ENCODE results near the gene HOXD4. TPM values are rescaled to one million over a fixed set of nuclear protein-coding genes. Genes with fewer than 3 reads are reported as not detected.

The HOXD4 gene
- polyA plus RNA-seq, 4 donors: 40.2 to 47.1 (median 41.9) TPM

DNA sequence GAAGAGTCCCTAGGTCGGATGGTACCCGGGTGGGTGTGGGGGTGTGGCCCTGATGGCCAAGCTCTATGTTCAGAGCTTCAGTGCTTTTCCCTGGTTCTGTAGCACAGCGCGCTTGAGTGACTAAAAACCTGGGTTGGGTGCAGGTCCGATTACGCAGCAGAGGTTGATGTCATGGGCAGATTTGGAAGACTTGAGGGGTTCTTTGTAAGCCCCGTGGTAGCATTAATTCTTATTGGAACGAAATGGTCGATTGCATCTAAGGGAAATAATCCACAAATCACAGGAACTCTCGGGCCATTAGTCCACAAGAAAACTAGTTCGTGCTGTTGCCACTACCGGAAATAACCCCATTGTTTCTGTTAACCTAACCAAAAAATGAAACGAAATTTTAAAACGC lies 12.8 kb upstream of the HOXD4 start:
- no peak for DNase-seq (ENCODE audit: low read depth in 4 of 4, low spot score in 3 of 4)

GRCh38 chr2:176138923-176139660 lies 12.3 kb upstream of the HOXD4 start:
- no peak for DNase-seq (ENCODE audit: low read depth in 4 of 4, low spot score in 3 of 4)

GRCh38 chr2:176139661-176140512 lies 11.5 kb upstream of the HOXD4 start:
- DNase-seq (ENCODE audit: low read depth in 4 of 4, low spot score in 3 of 4): no peak

DNA sequence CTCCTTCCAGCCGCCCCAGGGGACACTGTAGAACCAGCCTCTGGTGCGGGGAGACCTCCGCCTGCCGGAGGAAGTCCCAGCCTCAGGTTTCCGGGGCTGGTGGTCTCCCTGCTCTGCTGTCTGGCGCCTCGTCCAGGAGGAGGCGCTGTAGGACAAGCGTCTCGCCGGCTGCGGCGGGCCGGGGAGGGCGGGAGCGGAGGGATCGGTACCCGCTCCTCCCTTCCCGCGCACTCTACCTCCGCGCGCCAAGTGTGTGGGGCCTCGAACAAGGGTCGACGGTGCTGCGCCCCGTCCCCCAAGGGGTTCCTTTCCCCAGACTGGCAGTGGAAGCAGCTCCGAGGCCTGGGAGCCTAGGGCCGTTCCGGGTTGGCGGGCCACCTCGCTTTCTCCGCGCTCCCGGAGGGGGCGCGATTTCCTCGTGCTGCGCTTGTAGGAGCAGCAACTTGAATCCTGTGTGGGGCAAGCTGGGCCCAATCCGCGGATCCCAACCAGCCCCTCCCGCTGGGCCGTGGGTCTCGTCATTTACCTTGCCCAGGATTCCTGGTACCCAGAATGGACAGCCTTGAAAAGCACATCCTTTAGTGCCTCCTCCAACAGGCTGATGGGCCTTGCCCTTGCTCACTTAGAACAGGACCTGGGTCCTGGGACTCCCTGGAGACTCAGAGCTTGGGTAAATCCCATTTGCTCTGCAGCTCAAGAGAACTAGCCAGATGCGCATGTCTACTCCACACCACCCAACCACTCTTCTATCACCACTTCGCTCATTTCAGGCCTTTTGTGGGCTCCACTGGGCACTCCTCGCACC lies 10.6 kb upstream of the HOXD4 start:
- peak in 1 of 4 donors; percentile 84 for DNase-seq (ENCODE audit: low read depth in 4 of 4, low spot score in 3 of 4)

DNA sequence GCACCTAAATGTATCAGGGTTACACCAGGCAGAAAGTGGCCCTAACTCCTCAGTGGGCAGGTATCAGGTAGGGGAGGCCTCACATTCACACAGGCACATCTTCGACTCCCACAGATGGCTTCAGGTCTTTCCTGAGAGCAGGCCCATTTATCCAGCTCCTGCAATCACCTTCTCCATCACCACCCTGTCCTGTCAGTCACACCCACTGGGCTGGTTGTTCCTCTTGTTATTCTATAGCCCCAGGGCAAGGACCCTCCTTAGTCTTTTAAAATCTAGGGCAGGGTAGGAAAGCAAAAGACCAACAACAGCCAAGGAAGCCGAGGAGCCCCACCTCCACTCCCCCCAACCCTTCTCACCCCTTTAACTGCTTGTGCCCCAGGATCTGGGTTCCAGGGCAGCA lies 9.1 kb upstream of the HOXD4 start:
- DNase-seq (ENCODE audit: low read depth in 4 of 4, low spot score in 3 of 4): no peak

- no peak for DNase-seq (ENCODE audit: low read depth in 4 of 4, low spot score in 3 of 4)
These were observed 6.0 kb upstream of the HOXD4 start for GRCh38 chr2:176145085-176145969.

- no peak for DNase-seq (ENCODE audit: low read depth in 4 of 4, low spot score in 3 of 4)
These were observed 5.2 kb upstream of the HOXD4 start for GRCh38 chr2:176146101-176146500.

DNA sequence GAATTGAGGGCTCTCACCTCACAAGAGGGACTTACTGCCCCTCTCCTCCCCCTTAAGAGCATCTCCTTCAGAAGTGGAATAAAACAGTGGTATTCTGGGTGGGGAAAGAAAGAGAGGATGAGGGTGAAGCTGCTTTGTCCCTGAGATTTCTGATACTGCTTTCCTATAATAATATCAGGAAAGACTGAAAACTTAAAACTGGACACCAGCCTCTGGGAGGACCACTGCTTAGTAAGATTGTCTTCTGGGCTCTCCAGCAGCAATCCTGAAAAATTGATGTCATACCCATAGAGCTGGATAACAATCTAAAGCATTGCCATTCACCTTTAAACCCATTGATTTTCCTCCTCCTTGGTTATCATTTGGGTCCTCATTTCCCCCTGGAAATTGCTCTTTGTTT lies 4.7 kb upstream of the HOXD4 start:
- DNase-seq (ENCODE audit: low read depth in 4 of 4, low spot score in 3 of 4): no peak

DNA sequence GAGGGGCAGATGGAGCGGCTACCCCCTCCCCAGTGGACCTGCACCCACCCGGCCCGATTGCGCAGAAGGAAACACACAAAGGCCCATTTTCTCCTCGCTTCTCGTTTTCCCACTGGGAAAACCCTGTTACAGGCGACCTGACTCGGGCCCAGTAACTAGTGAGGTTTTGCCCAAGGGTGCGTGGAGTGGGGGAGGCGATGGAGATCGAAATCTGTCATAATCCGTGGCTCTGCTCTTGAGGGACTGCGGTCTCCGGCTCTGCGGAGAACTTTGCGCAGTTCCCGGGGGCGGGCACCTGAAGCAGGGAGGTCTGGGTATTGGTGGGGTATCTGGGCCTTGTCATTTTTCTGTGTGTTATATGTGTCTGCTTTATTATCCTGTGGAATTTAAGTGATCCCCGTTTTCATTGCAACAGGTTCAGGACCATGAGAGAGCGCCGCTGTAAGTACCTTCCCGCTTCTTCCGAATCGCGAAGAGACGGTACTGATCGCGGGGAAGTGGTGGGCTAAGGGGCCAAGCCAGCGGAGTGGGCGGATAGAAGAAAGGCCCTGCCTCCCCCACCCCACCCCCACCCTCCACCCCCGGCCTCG lies 4.0 kb upstream of the HOXD4 start:
- DNase-seq (ENCODE audit: low read depth in 4 of 4, low spot score in 3 of 4): no peak

DNA sequence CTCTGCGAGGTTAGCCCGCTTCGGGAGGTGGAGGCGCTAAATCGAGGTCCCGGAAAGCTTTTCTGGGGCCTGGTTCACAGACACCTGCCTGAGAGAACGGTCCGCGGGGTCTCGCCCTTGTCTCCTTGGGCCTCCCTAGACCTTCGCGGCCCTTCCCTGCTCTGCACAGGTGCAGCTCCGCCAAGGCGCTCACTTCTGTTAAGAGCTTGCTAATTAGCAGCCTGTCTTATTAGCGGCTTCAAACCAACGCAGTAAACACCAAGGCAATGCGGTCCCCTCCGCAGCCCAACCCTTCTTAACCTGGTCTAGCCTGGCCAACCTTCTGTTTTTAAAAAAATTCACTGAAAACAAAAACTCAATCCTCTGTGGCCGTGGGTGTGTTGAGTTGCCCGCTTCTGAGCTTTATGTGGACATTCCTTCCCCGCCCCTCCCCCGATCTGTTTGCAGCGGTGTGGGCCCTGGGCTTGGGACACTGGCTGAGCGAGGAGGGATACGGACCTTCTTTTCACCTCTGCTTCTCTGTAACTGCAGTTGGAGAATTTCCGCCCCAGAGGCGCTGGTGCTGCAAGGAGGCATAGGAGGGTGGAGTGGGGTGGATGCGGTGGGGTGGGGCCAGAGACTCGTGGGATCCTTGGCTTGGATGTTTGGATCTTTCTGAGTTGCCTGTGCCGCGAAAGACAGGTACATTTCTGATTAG lies 3.4 kb upstream of the HOXD4 start:
- no peak for DNase-seq (ENCODE audit: low read depth in 4 of 4, low spot score in 3 of 4)

DNA sequence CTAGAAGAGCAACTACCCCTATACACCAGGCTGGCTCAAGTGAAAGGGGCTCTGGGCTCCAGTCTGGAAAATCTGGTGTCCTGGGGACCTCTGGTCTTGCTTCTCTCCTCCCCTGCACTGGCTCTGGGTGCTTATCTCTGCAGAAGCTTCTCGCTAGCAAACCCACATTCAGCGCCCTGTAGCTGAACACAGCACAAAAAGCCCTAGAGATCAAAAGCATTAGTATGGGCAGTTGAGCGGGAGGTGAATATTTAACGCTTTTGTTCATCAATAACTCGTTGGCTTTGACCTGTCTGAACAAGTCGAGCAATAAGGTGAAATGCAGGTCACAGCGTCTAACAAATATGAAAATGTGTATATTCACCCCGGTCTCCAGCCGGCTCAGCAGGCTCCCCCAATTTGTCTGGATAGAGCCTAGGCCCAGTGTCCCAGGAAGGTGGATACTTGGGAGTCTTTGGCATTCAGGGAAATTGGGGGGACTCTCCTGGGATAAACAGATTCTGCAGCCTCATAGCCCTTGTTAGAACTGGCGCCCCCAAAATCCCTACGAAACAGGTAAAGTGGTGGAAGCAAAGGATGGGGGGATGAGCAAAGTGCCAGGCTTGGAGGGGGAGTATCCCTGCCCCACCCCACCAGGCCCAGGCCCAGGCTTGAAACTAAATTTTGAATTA lies 2.5 kb upstream of the HOXD4 start:
- DNase-seq (ENCODE audit: low read depth in 4 of 4, low spot score in 3 of 4): no peak

GRCh38 chr2:176149481-176149938 lies 1.8 kb upstream of the HOXD4 start:
- DNase-seq (ENCODE audit: low read depth in 4 of 4, low spot score in 3 of 4): no peak

GRCh38 chr2:176149939-176150583 lies 1.3 kb upstream of the HOXD4 start:
- no peak for DNase-seq (ENCODE audit: low read depth in 4 of 4, low spot score in 3 of 4)

- DNase-seq (ENCODE audit: low read depth in 4 of 4, low spot score in 3 of 4): no peak
These were observed 537 bp upstream of the HOXD4 start for GRCh38 chr2:176150584-176151441.

GRCh38 chr2:176152350-176153181 lies 1.2 kb downstream of the HOXD4 start:
- no peak for DNase-seq (ENCODE audit: low read depth in 4 of 4, low spot score in 3 of 4)

DNA sequence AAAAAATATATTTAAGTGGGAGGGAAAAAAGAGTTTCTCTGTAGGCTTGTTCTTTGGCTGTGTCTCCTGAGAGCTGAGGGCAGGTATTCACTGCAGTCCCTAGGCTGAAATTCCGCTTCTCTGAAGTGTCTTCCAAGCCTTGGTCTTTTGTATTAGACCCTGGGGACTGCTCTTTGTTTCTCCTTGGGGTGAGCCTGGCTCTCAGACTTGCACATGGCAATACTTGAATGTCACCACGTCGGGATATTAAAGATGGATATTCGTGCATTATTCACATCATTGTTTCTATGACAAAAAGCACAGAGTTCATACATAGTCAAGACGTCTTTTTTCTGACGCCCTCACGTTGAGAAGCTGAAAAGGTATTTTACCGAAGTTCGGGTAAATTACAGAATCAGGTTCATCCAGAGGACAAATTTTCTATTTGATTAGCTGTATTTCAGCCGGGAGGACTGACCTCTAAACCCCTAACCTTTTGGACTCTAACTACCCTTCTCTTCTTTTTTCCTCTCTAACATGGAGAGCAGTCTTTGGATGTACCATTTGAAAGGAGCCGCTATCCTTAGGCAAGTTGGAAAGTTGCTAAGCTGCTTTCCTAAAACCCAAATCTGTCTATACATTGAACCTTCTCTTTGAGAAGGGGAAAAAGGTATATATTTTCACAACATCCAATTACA lies 3.4 kb downstream of the HOXD4 start:
- no peak for DNase-seq (ENCODE audit: low read depth in 4 of 4, low spot score in 3 of 4)

All from right renal pelvis (tissue), 4 donors.